ENCODE measurements around the gene HSF2BP. TPM values are rescaled to one million over a fixed set of nuclear protein-coding genes. Genes with fewer than 3 reads are reported as not detected.

HSF2BP gene
- total RNA-seq = 1 to 10 TPM in 2 of 4 donors, under 1 TPM in 1, not detected in 1; 0.29 to 5.7 (median 1.2) TPM

DNA sequence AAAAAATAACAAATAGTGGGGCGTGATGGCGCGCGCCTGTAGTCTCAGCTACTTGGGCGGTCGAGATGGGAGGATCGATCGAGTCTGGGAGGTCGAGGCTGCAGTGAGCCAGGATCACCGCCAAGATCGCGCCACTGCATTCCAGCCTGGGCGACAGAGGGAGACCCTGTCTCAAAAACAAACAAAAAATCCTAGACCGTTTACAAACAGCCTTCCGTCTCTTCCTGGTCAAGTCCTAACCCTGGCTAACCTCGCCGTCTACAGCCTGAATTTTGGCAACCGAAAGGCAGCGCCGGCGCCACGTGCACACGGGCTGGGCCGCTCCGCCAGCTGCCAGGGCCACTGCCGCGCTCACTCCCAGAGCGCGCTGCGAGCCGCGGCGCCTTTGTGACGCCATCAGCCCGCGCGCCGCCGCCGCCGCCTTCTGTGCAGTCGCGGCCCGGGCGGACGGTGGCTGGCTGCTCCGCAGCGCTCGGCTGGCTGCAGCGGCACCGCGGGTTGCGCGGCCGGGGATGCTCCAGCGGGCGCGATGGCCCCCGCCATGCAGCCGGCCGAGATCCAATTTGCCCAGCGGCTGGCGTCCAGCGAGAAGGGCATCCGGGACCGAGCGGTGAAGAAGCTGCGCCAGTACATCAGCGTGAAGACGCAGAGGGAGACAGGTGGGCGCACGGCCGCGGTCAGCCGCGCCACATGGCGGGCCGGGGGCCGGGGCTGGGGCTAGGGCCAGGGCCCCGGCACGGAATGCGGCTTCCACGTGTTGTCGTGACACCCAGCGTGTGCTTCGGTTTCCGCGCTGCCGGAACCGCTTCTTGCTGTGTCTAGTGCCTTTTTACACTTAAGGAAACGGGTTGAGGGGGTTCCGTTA, at the start of gene HSF2BP, which contains the start of gene RRP1B:
Gene HSF2BP (minus strand): TSS at position 353 of the 865 bp plus-strand sequence. CDS start 1,392 bp downstream, outside the sequence.
Gene RRP1B (plus strand): TSS at position 425 of the 865 bp plus-strand sequence. CDS start 105 bp downstream, at position 530.
- no peaks in the 10 kb centered on the region for H3K4me1 ChIP-seq
- no peaks in the 10 kb centered on the region for H3K27me3 ChIP-seq
- DNase-seq = peak; percentile 63 to 81
- H3K36me3 ChIP-seq = no peaks in the 10 kb centered on the region
- intact Hi-C loops (cut with DNase I; ENCODE audit: low total_unique reads) = no loop called here
- no peaks in the 10 kb centered on the region for H3K9me3 ChIP-seq
- TF ChIP-seq, protein P1, sequence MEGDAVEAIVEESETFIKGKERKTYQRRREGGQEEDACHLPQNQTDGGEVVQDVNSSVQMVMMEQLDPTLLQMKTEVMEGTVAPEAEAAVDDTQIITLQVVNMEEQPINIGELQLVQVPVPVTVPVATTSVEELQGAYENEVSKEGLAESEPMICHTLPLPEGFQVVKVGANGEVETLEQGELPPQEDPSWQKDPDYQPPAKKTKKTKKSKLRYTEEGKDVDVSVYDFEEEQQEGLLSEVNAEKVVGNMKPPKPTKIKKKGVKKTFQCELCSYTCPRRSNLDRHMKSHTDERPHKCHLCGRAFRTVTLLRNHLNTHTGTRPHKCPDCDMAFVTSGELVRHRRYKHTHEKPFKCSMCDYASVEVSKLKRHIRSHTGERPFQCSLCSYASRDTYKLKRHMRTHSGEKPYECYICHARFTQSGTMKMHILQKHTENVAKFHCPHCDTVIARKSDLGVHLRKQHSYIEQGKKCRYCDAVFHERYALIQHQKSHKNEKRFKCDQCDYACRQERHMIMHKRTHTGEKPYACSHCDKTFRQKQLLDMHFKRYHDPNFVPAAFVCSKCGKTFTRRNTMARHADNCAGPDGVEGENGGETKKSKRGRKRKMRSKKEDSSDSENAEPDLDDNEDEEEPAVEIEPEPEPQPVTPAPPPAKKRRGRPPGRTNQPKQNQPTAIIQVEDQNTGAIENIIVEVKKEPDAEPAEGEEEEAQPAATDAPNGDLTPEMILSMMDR (IDR thresholded peaks at IDR 0.05) = peak in 1 of 4 experiments; percentile 43
- TF ChIP-seq POLR2A (IDR thresholded peaks at IDR 0.05) = peak; percentile 47 to 80
- peak within 1 kb of the TSS; percentile 71 to 96 for H3K4me3 ChIP-seq
- peak within 1 kb of the TSS; percentile 71 to 86 for H3K27ac ChIP-seq

DNA sequence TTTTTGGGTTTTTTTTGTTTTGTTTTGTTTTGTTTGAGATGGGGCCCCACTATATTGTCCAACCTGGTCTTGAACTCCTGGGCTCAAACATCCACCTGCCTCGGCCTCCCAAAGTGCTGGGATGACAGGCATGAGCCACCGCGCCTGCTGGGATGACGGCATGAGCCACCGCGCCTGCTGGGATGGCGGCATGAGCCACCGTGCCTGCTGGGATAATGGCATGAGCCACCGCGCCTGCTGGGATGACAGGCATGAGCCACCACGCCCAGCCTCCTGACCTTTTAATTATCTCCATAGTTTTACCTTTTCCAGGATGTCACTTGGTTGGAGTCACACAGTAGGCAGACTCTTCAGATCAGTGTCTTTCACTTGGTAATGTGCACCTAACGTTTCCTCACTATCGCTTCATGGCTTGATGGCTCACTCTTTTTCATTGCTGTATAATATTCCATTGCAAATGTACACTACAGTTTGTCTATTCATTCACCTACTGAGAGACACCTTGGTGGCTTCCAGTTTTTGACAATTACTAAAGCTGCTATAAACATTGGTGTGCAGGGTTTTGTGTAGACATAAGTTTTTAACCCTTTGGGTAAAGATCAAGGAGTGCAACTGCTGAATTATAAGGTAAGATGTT, 49.6 kb upstream of the HSF2BP start:
- no peaks in the 10 kb centered on the region for H3K4me1 ChIP-seq
- H3K9me3 ChIP-seq = no peaks in the 10 kb centered on the region
- DNase-seq = no peak
- no peak overlapping the region for H3K27ac ChIP-seq
- H3K27me3 ChIP-seq = no peaks in the 10 kb centered on the region
- TF ChIP-seq, protein P1 (IDR thresholded peaks at IDR 0.05) = no peak
- no peak for TF ChIP-seq POLR2A (IDR thresholded peaks at IDR 0.05)
- intact Hi-C loops (cut with DNase I; ENCODE audit: low total_unique reads) = no loop called here
- H3K4me3 ChIP-seq = no peak overlapping the region
- H3K36me3 ChIP-seq = no peaks in the 10 kb centered on the region

DNA sequence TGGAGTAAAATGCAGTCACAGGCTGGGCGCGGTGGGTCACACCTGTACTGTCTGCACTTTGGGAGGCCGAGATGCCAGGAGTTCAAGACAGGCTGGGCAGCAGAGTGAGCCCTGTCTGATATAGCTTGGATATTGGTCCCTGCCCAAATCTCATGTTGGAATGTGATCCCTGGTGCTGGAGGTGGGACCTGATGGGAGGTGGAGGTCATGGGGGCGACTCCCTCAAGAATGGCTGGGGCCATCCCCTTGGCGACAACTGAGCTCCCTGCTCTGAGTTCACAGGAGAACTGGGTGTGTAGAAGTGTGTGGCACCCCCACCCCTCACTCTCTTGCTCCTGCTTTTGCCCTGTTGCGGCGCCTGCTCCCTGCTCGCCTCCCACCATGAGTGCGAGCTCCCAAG, 48.2 kb upstream of the HSF2BP start:
- no peak for TF ChIP-seq POLR2A (IDR thresholded peaks at IDR 0.05)
- TF ChIP-seq, protein P1 (IDR thresholded peaks at IDR 0.05) = no peak
- Histone ChIP-seq H3K27me3 (no peaks in the 10 kb centered on the region), H3K4me1 (no peaks in the 10 kb centered on the region), H3K9me3 (no peaks in the 10 kb centered on the region), H3K27ac (no peak overlapping the region), H3K36me3 (no peaks in the 10 kb centered on the region), H3K4me3 (no peak overlapping the region)
- no peak for DNase-seq
- intact Hi-C loops (cut with DNase I; ENCODE audit: low total_unique reads) = no loop called here

DNA sequence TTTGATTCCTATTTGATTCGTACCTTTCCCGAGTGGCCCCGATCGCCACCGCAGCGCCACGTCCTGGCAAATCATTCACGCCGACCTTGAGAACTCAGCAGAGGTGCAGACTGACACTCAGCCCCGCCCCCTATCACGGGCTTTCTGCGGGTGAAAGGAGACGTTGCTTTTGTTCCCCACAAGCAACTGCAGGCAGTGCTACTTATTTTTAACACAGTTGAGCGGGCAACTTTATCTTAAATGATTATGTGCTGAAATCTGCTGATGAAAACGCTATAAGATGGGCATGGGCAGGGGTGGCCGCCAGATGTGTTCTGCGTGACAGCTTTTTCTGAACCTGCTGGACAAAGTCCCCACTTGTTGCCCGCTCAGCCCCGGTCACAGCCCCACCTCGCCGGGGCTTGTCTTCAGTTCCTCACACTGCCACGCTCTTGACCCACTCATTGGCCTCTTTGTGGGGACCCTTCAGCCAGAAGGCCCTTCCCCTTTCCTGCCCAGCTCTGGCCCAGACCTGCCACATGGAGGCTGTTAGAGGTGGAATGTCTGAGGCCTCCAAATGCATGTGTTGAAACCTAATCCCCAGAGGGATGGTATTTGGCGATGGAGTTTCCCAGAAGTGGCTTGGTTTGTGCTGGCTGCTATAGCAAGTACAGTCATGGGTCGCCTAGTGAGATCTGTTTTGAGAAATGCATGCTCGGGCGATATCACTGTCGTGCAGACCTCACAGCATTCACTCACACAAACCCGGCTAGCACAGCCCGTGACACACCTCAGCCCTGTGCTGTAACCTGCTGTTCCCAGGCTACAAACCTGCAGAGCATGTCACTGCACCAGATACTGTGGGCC, 44.0 kb upstream of the HSF2BP start:
- no peak for DNase-seq
- TF ChIP-seq POLR2A (IDR thresholded peaks at IDR 0.05) = no peak
- TF ChIP-seq, protein P1 (IDR thresholded peaks at IDR 0.05) = no peak
- Histone ChIP-seq H3K4me1 (no peaks in the 10 kb centered on the region), H3K9me3 (no peaks in the 10 kb centered on the region), H3K4me3 (no peak overlapping the region), H3K27ac (no peak overlapping the region), H3K27me3 (no peaks in the 10 kb centered on the region), H3K36me3 (no peaks in the 10 kb centered on the region)
- intact Hi-C loops (cut with DNase I; ENCODE audit: low total_unique reads) = no loop called here
